Activated CD4-positive, alpha-beta T cell treated with anti-CD3 and anti-CD28 coated beads, Interleukin-2, amount 50 U/mL, for 16 hours (primary cell): ENCODE data around the gene RBM33.

Experiments
- DNase-seq: peaks from one replicate; pipeline ENCODE4 v3.0.0-alpha.2; 2020

RBM33 gene

GRCh38 chr7:155696747-155697146 is 52.3 kb downstream of the RBM33 start:
- DNase-seq, result no peak

DNA sequence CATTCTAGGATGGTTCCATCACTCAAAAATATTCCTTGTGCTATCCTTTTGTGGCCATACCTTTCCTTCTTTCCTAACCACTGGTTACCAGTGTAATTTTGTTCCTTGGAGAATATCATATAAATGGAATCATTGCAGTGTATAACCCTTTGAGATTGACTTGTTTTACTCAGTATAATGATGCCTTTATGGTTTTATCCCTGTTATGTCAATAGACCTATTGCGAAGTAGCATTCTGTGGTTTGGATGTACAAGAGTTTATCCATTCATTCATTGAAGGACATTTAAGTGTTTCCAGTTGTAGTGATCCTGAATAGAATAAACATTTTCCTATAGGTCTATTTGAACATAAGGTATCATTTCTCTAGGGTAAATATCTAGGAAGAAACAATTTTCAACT is 54.2 kb downstream of the RBM33 start:
- DNase-seq, result no peak

DNA sequence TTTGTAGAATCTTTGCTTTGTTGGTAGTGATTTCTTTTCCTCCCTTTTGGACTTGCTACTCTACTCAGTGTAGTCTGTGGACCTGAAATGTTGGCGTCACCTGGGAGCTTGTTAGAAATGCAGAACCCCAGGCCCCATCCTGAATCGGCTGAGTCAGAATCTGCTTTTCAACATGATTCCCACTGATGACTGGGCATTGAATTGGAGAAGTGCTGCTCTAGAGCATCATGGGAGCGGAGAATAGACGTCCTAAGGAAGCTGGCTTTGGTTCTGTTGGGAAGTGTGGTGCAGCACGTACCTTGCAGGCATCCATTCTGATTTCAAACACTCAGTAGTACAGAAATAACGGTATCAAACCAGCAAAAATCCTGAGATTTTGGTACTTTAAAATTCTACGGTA is 54.7 kb downstream of the RBM33 start:
- no peak for DNase-seq

DNA sequence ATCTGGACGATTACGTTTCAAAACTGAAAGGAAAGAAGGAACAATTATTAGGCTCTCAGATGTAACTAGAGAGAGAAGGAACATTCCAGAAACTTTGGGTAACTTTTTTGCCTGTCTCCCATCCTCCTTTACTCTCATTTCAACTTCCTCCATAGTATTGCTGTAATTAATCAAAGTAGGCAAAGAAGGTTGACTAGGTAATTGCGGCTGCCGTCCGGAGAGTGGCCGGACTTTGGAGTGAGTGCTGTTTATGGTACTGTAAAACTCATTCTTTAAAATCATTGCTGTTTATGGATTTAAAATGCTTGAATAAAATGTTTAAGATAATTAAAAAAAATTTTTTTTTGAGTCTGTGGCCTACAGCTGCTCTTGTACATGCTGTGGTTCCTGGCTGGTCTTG is 56.4 kb downstream of the RBM33 start:
- DNase-seq, result no peak

GRCh38 chr7:155701972-155702544 is 57.6 kb downstream of the RBM33 start:
- no peak for DNase-seq

DNA sequence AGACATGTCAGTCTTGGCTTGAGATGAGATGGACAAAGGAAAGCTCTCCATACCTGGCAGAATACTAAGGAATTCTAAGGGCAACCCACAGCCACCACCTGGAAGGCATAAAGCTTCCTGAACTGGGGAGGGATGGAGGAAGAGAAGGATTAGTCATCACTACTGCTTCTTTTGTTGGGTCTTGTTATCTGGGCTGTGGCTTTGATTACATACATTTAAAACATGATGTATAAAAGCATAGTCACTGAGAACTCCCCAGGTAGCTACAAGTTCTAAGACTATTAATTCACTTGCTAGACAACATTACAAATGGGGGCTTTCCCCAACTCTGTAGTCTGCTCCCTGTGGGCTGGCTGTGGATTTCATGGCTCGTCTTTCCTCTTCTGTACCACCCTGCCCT is 58.2 kb downstream of the RBM33 start:
- DNase-seq, result no peak

- no peak for DNase-seq
Measured at GRCh38 chr7:155705623-155706360, 61.3 kb downstream of the RBM33 start.

GRCh38 chr7:155706376-155706775 is 61.9 kb downstream of the RBM33 start:
- no peak for DNase-seq

DNA sequence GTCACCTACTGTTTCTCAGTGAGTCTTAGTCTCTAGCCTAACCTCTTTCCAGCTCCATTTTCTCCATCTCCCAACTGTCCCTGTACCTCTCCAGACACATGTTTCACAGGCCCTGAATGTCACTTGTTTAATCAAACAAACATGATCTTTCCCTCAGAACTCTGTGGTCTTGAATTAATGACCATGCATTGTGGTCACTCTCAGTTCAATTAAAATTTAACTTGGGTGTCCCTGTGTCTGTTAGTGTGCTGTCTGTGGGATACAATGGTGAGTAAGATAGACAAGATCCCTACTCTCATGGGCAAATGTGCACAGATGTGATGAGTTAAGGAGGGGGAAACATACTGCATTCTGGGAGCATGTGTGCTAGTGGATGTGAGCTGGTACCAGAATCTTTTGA is 65.0 kb downstream of the RBM33 start:
- no peak for DNase-seq

GRCh38 chr7:155710031-155710430 is 65.6 kb downstream of the RBM33 start:
- no peak for DNase-seq

DNA sequence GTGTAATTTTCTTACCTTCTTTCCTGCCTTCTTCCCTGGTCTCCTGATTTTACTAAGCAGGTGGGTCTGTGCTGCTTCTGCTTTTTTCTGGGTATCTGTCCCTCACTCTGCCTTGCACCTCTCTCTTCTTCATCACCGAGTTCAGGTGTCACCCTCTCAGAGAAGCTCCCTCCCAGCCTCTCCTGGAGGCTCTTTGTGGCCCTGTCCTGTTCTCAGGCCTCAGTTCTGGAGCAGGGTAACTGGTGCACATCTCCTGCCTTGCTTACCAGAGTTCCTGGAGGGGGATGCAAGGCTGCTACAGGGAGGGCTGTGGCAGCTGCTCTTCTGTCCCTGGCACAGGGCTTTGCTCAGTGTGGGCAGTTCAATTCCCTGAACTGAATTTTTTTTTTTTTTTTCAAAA is 66.1 kb downstream of the RBM33 start:
- no peak for DNase-seq

GRCh38 chr7:155711081-155711480 is 66.6 kb downstream of the RBM33 start:
- no peak for DNase-seq

DNA sequence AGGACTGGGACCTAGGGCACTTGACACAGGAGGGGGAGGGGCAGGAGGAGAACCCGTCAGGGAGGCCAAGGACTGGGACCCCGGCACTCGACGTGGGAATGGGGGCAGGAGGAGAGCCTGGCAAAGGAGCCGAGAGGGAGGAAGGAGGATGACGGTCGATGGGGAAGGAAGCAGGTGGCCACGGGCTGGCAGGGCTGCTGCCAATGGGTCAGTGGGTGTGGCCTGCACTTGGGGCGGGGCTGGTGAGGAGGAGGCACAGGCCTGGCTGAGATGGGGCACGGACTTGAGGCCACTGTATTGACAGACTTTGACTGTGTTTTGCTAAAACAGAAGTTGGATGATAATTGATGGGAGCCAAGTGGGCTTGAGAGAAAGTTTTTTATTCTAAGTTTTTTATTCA is 68.9 kb downstream of the RBM33 start:
- no peak for DNase-seq

DNA sequence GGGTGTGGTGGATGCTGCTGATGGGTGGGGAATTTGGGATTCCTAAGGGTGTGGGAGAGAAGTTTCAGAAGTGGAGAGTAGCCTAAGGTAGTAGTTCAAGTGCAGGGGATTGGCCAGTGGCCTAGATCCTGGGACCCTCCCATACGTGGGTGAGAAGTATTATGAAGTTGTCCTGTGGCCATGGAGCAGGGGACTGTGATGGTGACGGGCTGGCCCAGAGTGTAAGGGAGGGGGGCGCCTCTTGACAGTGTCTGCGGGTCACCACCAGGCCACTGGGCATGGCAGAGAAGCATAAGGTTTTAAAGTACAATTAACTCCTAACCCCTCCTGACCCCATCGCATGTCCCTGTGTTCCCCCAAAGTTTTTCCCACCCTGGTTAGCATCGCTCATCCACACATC is 70.2 kb downstream of the RBM33 start:
- no peak for DNase-seq

DNA sequence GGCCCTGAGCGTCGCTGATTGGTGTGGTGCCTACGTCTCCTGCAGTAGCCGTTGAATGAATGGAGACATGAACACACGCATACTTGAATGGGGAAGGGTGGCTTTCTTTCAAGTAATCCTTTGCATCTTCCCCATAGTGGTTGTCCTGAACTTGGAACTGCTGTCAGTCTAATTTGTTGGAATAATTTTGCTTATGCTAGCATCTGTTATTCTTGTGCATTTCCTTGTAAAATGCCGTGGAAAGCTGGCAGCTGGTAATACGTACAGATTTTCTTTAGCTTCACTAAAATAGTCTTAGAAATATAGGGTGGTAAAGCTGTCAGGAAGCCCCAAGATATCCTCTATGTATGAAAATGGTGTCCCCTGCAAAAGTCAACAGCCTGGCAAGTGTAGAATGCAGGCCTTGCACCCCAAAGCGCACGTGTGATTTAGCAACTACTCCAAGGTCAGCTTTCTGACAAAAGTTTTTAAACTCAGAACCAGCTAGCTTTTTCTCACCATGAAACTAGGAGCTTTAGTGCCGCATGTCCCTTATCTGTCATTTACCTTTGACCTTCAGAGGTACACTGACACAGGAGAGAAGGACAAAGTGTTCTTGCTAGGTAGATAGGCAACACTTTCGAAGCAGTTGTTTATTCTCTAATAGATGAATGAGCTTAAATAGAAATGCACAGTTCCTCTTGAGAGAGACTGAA is 70.8 kb downstream of the RBM33 start:
- DNase-seq, result no peak

- DNase-seq, result no peak
Measured at GRCh38 chr7:155717010-155717744, 72.7 kb downstream of the RBM33 start.

DNA sequence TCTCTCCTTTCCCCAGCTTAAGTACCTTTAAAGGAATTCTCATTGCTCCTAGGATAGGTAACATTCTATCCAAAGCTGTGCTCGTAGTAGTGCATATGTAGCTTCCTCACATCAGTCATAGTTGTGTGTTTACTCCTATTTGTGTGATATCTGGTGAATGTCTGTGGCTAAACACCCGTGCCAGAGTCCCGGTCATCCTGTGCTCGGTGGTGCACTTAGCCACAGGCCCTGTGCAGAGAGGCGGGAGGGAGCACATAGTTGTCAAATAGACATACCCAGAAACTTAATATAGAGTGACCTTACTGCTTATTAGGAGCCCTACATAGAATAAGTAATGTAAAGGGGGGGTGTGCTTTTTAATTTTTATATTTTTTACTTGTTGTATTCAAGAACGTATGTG is 76.6 kb downstream of the RBM33 start:
- no peak for DNase-seq

DNA sequence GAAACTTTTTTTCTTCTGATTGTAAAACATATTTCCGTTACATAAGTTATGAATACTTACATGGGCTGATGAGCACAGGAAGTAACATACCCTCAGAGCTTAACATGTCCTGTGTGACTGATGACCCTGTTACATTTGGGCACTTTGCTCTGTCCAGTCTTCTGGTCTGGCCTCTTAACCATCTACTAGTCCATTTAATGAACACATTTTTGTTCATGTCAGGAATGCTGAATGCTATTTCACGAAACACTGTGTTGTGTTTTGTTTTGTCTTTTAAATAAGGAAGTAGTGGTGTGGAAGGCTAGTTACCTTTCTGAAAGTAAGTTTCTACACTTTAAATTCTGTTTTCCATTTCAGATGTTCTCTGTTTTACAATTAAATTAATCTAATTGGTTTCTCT is 77.7 kb downstream of the RBM33 start:
- DNase-seq, result no peak

- no peak for DNase-seq
Measured at GRCh38 chr7:155722936-155723335, 78.5 kb downstream of the RBM33 start.

DNA sequence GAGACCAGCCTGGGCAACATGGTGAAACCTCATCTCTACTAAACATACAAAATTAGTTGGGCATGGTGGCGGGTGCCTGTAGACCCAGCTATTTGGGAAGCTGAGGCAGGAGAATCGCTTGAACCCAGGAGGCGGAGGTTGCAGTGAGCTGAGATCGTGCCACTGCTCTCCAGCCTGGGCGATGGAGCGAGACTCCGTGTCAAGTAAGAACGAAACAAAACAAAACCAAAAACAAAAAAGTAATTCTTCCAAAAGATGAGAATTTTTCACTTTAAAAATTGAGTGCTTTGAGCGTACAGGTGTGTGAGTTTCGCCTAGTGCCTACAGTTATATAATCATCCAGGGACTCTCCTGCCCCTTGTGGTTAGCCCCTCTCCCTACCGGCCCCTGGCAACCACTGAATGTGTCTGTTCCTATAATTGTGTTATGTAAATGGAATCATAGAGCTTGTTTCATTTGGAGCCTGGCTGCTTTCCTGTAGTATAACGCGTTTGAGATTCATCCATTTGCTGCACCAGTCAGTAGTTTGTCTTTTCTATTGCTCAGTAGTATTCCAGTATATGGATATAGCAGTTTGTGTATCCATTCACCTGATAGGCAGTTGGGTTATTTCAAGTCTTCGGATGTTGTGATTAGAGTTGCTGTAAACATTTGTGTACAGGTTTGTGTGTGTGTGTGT is 80.0 kb downstream of the RBM33 start:
- DNase-seq, result no peak

GRCh38 chr7:155725006-155725355 is 80.5 kb downstream of the RBM33 start:
- DNase-seq, result no peak

- DNase-seq, result no peak
Measured at GRCh38 chr7:155727616-155728015, 83.2 kb downstream of the RBM33 start.

DNA sequence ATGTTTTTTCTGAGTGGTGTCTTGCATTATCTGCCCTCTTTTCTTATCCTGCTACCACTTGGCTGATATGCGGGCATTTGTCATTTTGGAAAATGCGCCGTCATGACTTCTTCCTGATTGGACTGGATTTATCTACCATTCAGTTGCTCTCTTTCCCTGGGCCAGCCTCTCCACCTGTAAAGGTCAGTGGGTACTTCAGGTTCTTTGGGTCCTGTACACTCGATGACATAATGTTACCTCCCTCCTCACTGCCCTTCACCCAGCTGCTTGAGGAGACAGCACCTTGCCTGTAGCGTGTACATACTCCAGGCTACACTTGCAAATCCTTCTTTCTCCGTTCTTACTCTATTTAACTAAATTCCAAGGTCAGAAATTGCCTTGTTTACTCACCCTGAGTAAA is 83.7 kb downstream of the RBM33 start:
- no peak for DNase-seq
